Karpas-422 (cell line): ENCODE results near the gene RPIA. TPM values are rescaled to one million over a fixed set of nuclear protein-coding genes. Genes with fewer than 3 reads are reported as not detected.

Experiments used
- DNase-seq: peaks from one replicate; pipeline ENCODE4 v3.0.0-alpha.2; 2015
- H2AFZ ChIP-seq: fragments of 200-600 bp; sonication (generic); 2 replicates; pipeline ENCODE4 v1.6.1; 2014; ENCODE audit warnings: antibody characterized with exemption, low read length, mixed read lengths
- H3K27ac ChIP-seq: fragments of 200-600 bp; sonication (generic); 2 replicates; pipeline ENCODE4 v1.5.1; 2014; ENCODE audit warnings: mild to moderate bottlenecking, low read length, moderate library complexity
- H3K27me3 ChIP-seq: fragments of 200-600 bp; sonication (generic); 2 replicates; pipeline ENCODE4 v1.6.1; 2014; ENCODE audit warnings: low read length, mixed read lengths
- H3K36me3 ChIP-seq: fragments of 200-600 bp; sonication (generic); 2 replicates; pipeline ENCODE4 v1.6.1; 2014; ENCODE audit warnings: low read length, mixed read lengths; ENCODE audit not compliant: insufficient read depth
- H3K4me1 ChIP-seq: fragments of 200-600 bp; sonication (generic); 2 replicates; pipeline ENCODE4 v1.6.1; 2014; ENCODE audit warnings: mild to moderate bottlenecking, low read length, mixed read lengths
- H3K4me2 ChIP-seq: fragments of 200-600 bp; sonication (generic); 2 replicates; pipeline ENCODE4 v1.6.1; 2014; ENCODE audit warnings: low read length, low read depth, mild to moderate bottlenecking; ENCODE audit not compliant: poor library complexity, severe bottlenecking
- H3K4me3 ChIP-seq: fragments of 200-600 bp; sonication (generic); 2 replicates; pipeline ENCODE4 v1.5.1; 2014; ENCODE audit warnings: mild to moderate bottlenecking, antibody characterized with exemption, low read length, mixed read lengths
- H3K79me2 ChIP-seq: fragments of 200-600 bp; sonication (generic); 2 replicates; pipeline ENCODE4 v1.6.1; 2014; ENCODE audit warnings: mild to moderate bottlenecking, low read length, mixed read lengths
- H3K9ac ChIP-seq: fragments of 200-600 bp; sonication (generic); 2 replicates; pipeline ENCODE4 v1.6.0; 2014; ENCODE audit warnings: low read length
- H3K9me2 ChIP-seq: fragments of 200-600 bp; sonication (generic), shearing (Covaris generic); replicated peaks from 2 replicates; pipeline ENCODE4 v1.6.0; 2014; ENCODE audit warnings: mild to moderate bottlenecking, low read length, moderate library complexity; ENCODE audit not compliant: insufficient read depth
- H3K9me3 ChIP-seq: fragments of 300-700, 200-600 bp; sonication (generic); 2 replicates; pipeline ENCODE4 v1.6.1; 2014; ENCODE audit warnings: low read length, mixed read lengths
- H4K20me1 ChIP-seq: fragments of 200-600 bp; sonication (generic); 2 replicates; pipeline ENCODE4 v1.6.1; 2014; ENCODE audit warnings: mild to moderate bottlenecking, antibody characterized with exemption, low read length, low read depth; ENCODE audit not compliant: insufficient read depth
- total RNA-seq: library from RNA; depleted of rRNA; stranded (reverse); fragments of >200 nt; shearing (Covaris generic); gene quantifications from 2 replicates; pipeline ENCODE4 v1.2.3, GENCODE V29; 2014; ENCODE audit warnings: low replicate concordance

The RPIA gene
- total RNA-seq, 1 experiment from 2014 or later, result 36.4 TPM

DNA sequence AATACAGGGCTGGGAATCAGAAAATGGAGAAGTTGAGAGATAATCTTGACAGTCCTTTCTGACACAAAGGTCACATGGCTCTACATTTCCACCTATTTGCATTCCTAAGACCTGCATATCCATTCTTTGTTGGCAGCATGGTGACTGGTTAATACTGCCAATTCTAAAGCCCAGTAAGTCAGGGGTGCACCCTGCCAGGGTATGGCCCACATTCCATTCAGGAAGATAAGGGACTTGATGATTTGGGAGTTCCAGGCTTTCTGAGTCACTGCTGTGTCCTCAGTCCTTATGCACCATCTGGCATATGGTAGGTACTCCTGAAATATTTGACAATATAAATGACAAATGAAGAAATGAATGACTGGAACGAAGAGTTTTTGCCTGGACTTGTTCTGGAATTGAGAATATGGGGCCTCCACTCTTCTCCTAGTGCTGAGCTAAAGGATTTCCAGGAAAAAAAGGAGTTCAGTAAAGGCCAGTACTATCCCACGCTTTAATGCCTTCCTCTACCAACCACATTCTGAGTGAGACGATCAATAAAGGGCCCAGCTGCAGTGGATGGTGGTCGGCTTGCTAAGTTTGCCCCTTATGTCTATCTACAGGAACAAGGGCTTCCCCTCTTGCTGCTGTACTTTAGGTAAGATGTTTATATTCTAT lies 32.5 kb upstream of the RPIA start:
- Histone ChIP-seq H3K4me3 (no peak overlapping the region), H3K9me3 (no peaks in the 10 kb centered on the region), H2AFZ (no peak overlapping the region), H3K4me2 (no peak overlapping the region), H3K79me2 (no peaks in the 10 kb centered on the region), H3K9ac (no peak overlapping the region), H3K27me3 (no peaks in the 10 kb centered on the region), H3K4me1 (peaks cover 5% of the 10 kb centered on the region), H3K9me2 (no peaks in the 10 kb centered on the region), H3K36me3 (no peaks in the 10 kb centered on the region), H3K27ac (no peak overlapping the region), H4K20me1 (no peaks in the 10 kb centered on the region)
- no peak for DNase-seq

- Histone ChIP-seq H3K36me3 (no peaks in the 10 kb centered on the region), H3K4me2 (no peak overlapping the region), H3K27ac (no peak overlapping the region), H3K9me2 (no peaks in the 10 kb centered on the region), H3K4me3 (no peak overlapping the region), H3K27me3 (no peaks in the 10 kb centered on the region), H3K4me1 (peaks cover 5% of the 10 kb centered on the region), H3K9ac (no peak overlapping the region), H2AFZ (no peak overlapping the region), H4K20me1 (no peaks in the 10 kb centered on the region), H3K79me2 (no peaks in the 10 kb centered on the region), H3K9me3 (no peaks in the 10 kb centered on the region)
- DNase-seq, result no peak
These were observed 31.9 kb upstream of the RPIA start for GRCh38 chr2:88659538-88659915.

GRCh38 chr2:88660622-88661021 lies 30.9 kb upstream of the RPIA start:
- H3K36me3 ChIP-seq, result no peaks in the 10 kb centered on the region

DNA sequence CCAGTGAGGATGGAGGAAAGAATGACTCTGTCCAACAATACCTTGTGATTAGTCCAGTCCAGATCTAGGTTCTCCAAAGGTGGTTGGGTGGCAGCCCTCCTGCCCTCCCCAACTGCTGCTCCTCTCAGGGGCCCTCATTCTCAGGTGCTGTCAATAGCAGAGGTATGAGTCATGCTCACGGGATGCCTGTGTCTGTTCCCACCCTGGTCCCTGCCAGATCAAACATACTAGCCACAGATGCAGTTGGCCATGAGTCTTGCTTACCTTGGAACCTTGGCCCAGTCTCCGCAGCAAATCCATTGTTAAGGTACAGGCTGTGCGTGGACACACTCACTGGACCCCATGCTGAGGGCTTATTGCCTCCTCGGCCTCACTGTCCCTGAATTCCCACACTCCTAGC lies 24.9 kb upstream of the RPIA start:
- DNase-seq, result no peak

More at GRCh38 chr2:88660622-88661021, 30.9 kb upstream of the RPIA start:
- H3K4me3 ChIP-seq, result no peak overlapping the region
- H3K27me3 ChIP-seq, result no peaks in the 10 kb centered on the region
- no peaks in the 10 kb centered on the region for H3K9me2 ChIP-seq
- no peak overlapping the region for H3K4me2 ChIP-seq
- H2AFZ ChIP-seq, result no peak overlapping the region
- H3K9me3 ChIP-seq, result no peaks in the 10 kb centered on the region
- no peaks in the 10 kb centered on the region for H3K79me2 ChIP-seq
- no peak overlapping the region for H3K9ac ChIP-seq
- H3K4me1 ChIP-seq, result peaks cover 5% of the 10 kb centered on the region
- no peaks in the 10 kb centered on the region for H4K20me1 ChIP-seq
- DNase-seq, result no peak
- no peak overlapping the region for H3K27ac ChIP-seq

DNA sequence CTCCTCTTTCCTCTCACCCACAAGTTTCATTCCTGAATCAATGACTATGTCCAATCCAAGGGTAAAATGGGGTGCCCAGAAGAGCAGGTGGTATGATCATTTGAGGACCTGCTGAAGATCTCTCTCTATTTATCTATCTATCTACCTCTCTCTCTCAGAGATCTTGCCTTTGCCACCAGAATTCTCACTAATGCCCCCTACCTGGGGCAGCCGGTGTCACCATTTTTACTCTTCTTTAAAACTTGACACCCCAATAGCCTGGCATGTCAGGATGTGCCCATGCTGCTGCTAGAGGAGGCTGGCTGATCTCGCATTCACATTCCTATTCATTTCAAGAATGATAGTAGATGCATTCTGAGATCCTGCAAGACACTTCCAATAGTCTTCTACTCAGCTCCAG lies 24.3 kb upstream of the RPIA start:
- Histone ChIP-seq H3K9me3 (no peaks in the 10 kb centered on the region), H3K4me2 (no peak overlapping the region), H3K27me3 (no peaks in the 10 kb centered on the region), H4K20me1 (no peaks in the 10 kb centered on the region), H3K9me2 (no peaks in the 10 kb centered on the region), H3K36me3 (no peaks in the 10 kb centered on the region), H3K9ac (no peak overlapping the region), H3K27ac (no peak overlapping the region), H3K4me1 (no peaks in the 10 kb centered on the region), H3K4me3 (no peak overlapping the region), H3K79me2 (no peaks in the 10 kb centered on the region), H2AFZ (no peak overlapping the region)
- DNase-seq, result peak; percentile 54

More for the DNA sequence above, 24.9 kb upstream of the RPIA start:
- Histone ChIP-seq H3K79me2 (no peaks in the 10 kb centered on the region), H4K20me1 (no peaks in the 10 kb centered on the region), H3K27me3 (no peaks in the 10 kb centered on the region), H2AFZ (no peak overlapping the region), H3K4me3 (no peak overlapping the region), H3K4me2 (no peak overlapping the region), H3K9me2 (no peaks in the 10 kb centered on the region), H3K27ac (no peak overlapping the region), H3K9ac (no peak overlapping the region), H3K4me1 (no peaks in the 10 kb centered on the region), H3K9me3 (no peaks in the 10 kb centered on the region), H3K36me3 (no peaks in the 10 kb centered on the region)

GRCh38 chr2:88668862-88669261 lies 22.6 kb upstream of the RPIA start:
- Histone ChIP-seq H3K9me2 (no peaks in the 10 kb centered on the region), H3K79me2 (no peaks in the 10 kb centered on the region), H3K4me1 (no peaks in the 10 kb centered on the region), H4K20me1 (no peaks in the 10 kb centered on the region), H3K9me3 (no peaks in the 10 kb centered on the region), H3K4me2 (no peak overlapping the region), H3K9ac (no peak overlapping the region), H3K27ac (no peak overlapping the region), H2AFZ (no peak overlapping the region), H3K27me3 (no peaks in the 10 kb centered on the region), H3K36me3 (no peaks in the 10 kb centered on the region), H3K4me3 (no peak overlapping the region)
- no peak for DNase-seq

GRCh38 chr2:88669482-88670214 lies 21.8 kb upstream of the RPIA start:
- Histone ChIP-seq H3K27me3 (no peaks in the 10 kb centered on the region), H3K27ac (no peak overlapping the region), H3K79me2 (no peaks in the 10 kb centered on the region), H2AFZ (no peak overlapping the region), H3K4me1 (no peaks in the 10 kb centered on the region), H3K4me2 (no peak overlapping the region), H3K4me3 (no peak overlapping the region), H3K9me2 (no peaks in the 10 kb centered on the region), H3K36me3 (no peaks in the 10 kb centered on the region), H3K9me3 (no peaks in the 10 kb centered on the region), H4K20me1 (no peaks in the 10 kb centered on the region), H3K9ac (no peak overlapping the region)
- DNase-seq, result peak; percentile 70

GRCh38 chr2:88671786-88672427 lies 19.6 kb upstream of the RPIA start:
- Histone ChIP-seq H3K36me3 (no peaks in the 10 kb centered on the region), H2AFZ (no peak overlapping the region), H3K4me2 (no peak overlapping the region), H3K79me2 (no peaks in the 10 kb centered on the region), H3K27ac (no peak overlapping the region), H3K27me3 (no peaks in the 10 kb centered on the region), H3K9ac (no peak overlapping the region), H3K9me3 (no peaks in the 10 kb centered on the region), H3K4me3 (no peak overlapping the region), H3K9me2 (no peaks in the 10 kb centered on the region), H4K20me1 (no peaks in the 10 kb centered on the region), H3K4me1 (no peaks in the 10 kb centered on the region)
- peak; percentile 85 for DNase-seq
